Ishikawa (cell line): ENCODE results near the gene FAN1.

Experiments
- CREB1 ChIP-seq: IDR thresholded peaks from 2 replicates; pipeline ENCODE4 v1.6.1; 2012; ENCODE audit warnings: low read depth
- EP300 ChIP-seq: IDR thresholded peaks from 2 replicates; pipeline ENCODE4 v1.6.1; 2012; ENCODE audit warnings: borderline replicate concordance
- RAD21 ChIP-seq: IDR thresholded peaks from 2 replicates; pipeline ENCODE4 v1.6.1; 2012; ENCODE audit warnings: low read depth
- TAF1 ChIP-seq: IDR thresholded peaks from 2 replicates; pipeline ENCODE4 v1.6.1; 2012; ENCODE audit warnings: low read depth, mild to moderate bottlenecking
- TCF12 ChIP-seq: IDR thresholded peaks from 2 replicates; pipeline ENCODE4 v1.6.1; 2012; ENCODE audit warnings: low read depth
- TEAD4 ChIP-seq: IDR thresholded peaks from 2 replicates; pipeline ENCODE4 v1.6.1; 2012
- YY1 ChIP-seq: IDR thresholded peaks from 2 replicates; pipeline ENCODE4 v1.6.1; 2012; ENCODE audit warnings: low read depth
- TF ChIP-seq, protein P1 (sequence below): IDR thresholded peaks from 2 replicates; pipeline ENCODE4 v1.6.1; 2012
- TF ChIP-seq, protein P2 (sequence below): IDR thresholded peaks from 2 replicates; pipeline ENCODE4 v1.6.1; 2012; ENCODE audit warnings: low read depth, mild to moderate bottlenecking

DNA sequence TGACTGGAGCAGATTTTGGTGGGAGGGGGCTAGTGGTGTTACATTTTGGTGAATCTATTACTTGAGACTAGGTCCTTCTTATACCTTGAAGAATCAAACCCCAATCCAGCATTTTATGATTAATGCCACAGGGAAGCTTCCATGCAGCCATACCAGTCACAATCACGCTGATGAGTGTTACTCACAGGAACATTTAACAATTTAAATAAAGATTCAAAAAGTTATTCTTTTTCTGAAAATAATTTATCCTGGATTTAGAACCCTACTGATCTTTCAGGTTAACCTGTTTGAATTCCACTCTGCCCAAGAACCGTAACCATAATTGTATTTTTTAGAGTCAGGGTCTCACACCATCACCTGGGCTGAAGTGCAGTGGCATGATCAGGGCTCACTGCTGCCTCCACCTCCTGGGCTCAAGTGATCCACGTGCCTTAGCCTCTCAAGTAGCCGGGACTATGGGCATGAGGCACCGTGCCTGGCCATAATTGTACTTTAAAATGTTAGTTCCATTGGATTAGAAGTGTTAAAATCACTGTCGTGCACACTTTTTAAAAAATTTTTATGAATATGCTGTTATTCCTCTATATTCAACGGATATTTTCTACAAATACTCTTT lies 88.6 kb downstream of the FAN1 start:
- TF ChIP-seq, protein P1, sequence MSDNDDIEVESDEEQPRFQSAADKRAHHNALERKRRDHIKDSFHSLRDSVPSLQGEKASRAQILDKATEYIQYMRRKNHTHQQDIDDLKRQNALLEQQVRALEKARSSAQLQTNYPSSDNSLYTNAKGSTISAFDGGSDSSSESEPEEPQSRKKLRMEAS: no peak
- TF ChIP-seq TAF1 (no peak), YY1 (no peak), TEAD4 (no peak), EP300 (no peak), CREB1 (no peak), TCF12 (no peak), RAD21 (no peak)
- TF ChIP-seq, protein P2, sequence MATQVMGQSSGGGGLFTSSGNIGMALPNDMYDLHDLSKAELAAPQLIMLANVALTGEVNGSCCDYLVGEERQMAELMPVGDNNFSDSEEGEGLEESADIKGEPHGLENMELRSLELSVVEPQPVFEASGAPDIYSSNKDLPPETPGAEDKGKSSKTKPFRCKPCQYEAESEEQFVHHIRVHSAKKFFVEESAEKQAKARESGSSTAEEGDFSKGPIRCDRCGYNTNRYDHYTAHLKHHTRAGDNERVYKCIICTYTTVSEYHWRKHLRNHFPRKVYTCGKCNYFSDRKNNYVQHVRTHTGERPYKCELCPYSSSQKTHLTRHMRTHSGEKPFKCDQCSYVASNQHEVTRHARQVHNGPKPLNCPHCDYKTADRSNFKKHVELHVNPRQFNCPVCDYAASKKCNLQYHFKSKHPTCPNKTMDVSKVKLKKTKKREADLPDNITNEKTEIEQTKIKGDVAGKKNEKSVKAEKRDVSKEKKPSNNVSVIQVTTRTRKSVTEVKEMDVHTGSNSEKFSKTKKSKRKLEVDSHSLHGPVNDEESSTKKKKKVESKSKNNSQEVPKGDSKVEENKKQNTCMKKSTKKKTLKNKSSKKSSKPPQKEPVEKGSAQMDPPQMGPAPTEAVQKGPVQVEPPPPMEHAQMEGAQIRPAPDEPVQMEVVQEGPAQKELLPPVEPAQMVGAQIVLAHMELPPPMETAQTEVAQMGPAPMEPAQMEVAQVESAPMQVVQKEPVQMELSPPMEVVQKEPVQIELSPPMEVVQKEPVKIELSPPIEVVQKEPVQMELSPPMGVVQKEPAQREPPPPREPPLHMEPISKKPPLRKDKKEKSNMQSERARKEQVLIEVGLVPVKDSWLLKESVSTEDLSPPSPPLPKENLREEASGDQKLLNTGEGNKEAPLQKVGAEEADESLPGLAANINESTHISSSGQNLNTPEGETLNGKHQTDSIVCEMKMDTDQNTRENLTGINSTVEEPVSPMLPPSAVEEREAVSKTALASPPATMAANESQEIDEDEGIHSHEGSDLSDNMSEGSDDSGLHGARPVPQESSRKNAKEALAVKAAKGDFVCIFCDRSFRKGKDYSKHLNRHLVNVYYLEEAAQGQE: no peak
